ENCODE measurements around the gene IGF1R. TPM values are rescaled to one million over a fixed set of nuclear protein-coding genes. Genes with fewer than 3 reads are reported as not detected.

Gene IGF1R
- total RNA-seq, 4 donors from 2014 or later = 39.3 to 97.4 (median 44.7) TPM

DNA sequence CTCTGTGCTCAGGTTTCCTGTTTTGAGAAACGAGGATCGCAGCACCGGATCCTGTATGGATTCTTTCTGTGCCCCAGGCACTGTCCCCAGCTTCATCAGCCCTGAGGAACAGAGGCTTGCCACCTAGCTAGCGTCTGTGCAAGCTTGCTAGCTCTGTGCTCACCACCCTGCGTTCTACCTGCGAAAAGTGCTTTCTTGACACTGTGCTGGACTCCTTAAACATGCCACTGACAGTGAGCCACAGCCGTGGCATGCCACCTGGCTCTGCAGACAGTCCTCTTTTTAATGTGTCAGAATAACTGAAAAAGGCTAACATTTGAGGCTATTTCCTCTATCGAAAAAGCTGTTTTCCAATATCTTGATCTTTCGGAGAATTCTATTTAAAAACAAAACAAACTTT lies 357.8 kb downstream of the IGF1R start:
- TF ChIP-seq, protein P1, sequence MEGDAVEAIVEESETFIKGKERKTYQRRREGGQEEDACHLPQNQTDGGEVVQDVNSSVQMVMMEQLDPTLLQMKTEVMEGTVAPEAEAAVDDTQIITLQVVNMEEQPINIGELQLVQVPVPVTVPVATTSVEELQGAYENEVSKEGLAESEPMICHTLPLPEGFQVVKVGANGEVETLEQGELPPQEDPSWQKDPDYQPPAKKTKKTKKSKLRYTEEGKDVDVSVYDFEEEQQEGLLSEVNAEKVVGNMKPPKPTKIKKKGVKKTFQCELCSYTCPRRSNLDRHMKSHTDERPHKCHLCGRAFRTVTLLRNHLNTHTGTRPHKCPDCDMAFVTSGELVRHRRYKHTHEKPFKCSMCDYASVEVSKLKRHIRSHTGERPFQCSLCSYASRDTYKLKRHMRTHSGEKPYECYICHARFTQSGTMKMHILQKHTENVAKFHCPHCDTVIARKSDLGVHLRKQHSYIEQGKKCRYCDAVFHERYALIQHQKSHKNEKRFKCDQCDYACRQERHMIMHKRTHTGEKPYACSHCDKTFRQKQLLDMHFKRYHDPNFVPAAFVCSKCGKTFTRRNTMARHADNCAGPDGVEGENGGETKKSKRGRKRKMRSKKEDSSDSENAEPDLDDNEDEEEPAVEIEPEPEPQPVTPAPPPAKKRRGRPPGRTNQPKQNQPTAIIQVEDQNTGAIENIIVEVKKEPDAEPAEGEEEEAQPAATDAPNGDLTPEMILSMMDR (IDR thresholded peaks at IDR 0.05) = no peak
- ATAC-seq (ENCODE audit: low FRiP score) = no peak
- DNase-seq (ENCODE audit: low spot score) = no peak

DNA sequence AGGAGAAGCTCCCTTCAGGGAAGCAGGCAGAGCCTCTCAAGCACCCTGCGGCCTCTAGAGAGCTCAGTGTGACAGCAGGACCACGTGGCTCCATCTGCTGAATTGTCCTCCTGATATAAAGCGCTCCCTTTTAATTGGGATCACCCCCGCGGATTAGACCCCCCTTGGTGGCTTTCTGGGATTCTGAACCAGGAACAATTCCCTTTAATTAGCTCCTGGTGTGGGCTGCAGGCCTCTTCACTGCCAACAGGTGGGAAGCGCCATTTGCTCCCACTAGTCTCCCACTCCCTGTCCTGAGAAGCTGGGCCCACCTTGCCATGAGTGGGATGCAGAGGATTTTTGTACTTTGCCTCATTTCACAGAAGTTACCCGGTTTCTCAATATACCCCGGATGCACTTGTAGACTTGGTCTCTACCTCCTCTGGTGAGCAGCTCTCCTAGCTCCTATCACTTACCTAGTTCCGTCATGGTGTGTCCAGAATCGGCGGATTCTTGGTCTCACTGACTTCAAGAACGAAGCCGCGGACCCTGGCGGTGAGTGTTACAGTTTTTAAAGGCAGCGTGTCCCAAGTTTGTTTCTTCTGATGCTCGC lies 358.7 kb downstream of the IGF1R start:
- ATAC-seq (ENCODE audit: low FRiP score) = no peak
- TF ChIP-seq, protein P1 (IDR thresholded peaks at IDR 0.05) = no peak
- no peak for DNase-seq (ENCODE audit: low spot score)

DNA sequence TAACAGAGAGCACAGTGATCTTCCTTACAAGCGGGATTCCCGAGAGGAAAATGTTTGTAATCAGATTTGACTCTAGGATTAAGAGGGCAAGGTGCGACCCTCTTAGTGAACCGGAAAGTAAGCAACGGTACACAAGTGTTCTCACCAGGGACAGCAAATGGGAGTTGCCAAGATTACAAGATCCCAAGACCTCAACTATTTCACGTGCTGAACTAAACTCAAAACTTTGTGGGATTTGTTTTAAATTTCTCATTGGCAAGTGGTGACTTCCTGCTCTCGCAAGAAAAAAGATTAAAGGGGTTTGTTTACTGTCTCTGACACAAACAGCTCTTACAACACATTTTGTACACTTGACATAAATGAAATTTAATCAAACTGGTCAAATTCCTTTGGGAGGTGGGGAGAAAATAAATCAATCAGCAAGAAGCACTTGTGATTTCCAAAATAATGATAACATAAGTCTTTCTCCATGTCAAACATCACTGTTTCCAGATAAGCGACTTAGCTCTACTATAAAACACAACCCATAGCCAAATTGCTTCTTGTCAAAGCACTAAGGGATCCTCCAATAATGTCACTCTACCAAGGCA lies 361.5 kb downstream of the IGF1R start:
- DNase-seq (ENCODE audit: low spot score) = no peak
- TF ChIP-seq, protein P1 (IDR thresholded peaks at IDR 0.05) = no peak
- no peak for ATAC-seq (ENCODE audit: low FRiP score)

DNA sequence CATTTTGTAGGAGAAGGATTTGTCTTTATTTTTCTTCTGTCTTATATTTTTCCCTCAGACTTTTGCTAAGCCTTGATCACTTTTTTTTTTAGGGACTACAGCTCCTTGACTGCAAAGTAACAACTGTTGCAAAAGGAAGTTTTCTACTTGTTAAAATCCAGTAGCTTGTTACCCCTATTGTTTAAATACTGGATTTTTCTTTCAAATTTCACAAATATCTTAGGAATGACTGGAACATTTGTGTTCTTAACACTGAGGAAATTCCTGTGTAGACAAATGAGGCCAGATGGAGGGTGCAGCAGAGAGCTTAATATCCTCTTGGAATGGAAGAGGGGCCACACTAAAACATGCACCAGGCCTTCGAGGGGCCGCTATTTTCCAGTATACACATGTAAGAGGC lies 362.4 kb downstream of the IGF1R start:
- DNase-seq (ENCODE audit: low spot score) (no peak), ATAC-seq (ENCODE audit: low FRiP score) (no peak)
- TF ChIP-seq, protein P1 (IDR thresholded peaks at IDR 0.05) = no peak

Small RNAs within 50 kb of the gene (small RNA-seq; reads per million reads assigned to genes)
- gene MIR4714 = not detected

All from omental fat pad (tissue), 4 donors.